Fibroblast of the conjunctiva (primary cell): ENCODE measurements around the gene CHD9.
"Not testable (repeated sequence)": the region's sequence is repeated elsewhere in the genome, so short reads cannot be mapped to it uniquely, and the experiment has no call there.

ENCODE experiments used
- DNase-seq: peaks from one replicate; pipeline ENCODE4 v3.0.0-alpha.2; 2010; ENCODE audit warnings: low read depth

The CHD9 gene, protein sequence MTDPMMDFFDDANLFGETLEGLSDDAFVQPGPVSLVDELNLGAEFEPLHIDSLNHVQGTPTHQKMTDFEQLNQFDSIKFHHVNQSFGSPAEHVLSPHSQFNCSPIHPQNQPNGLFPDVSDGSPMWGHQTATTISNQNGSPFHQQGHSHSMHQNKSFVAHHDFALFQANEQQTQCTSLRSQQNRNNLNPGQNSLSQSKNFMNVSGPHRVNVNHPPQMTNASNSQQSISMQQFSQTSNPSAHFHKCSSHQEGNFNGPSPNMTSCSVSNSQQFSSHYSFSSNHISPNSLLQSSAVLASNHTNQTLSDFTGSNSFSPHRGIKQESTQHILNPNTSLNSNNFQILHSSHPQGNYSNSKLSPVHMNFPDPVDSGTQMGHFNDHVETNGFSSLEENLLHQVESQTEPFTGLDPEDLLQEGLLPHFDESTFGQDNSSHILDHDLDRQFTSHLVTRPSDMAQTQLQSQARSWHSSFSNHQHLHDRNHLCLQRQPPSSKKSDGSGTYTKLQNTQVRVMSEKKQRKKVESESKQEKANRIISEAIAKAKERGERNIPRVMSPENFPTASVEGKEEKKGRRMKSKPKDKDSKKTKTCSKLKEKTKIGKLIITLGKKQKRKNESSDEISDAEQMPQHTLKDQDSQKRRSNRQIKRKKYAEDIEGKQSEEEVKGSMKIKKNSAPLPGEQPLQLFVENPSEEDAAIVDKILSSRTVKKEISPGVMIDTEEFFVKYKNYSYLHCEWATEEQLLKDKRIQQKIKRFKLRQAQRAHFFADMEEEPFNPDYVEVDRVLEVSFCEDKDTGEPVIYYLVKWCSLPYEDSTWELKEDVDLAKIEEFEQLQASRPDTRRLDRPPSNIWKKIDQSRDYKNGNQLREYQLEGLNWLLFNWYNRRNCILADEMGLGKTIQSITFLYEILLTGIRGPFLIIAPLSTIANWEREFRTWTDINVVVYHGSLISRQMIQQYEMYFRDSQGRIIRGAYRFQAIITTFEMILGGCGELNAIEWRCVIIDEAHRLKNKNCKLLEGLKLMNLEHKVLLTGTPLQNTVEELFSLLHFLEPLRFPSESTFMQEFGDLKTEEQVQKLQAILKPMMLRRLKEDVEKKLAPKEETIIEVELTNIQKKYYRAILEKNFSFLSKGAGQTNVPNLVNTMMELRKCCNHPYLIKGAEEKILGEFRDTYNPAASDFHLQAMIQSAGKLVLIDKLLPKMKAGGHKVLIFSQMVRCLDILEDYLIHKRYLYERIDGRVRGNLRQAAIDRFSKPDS (N-terminal part only)

DNA sequence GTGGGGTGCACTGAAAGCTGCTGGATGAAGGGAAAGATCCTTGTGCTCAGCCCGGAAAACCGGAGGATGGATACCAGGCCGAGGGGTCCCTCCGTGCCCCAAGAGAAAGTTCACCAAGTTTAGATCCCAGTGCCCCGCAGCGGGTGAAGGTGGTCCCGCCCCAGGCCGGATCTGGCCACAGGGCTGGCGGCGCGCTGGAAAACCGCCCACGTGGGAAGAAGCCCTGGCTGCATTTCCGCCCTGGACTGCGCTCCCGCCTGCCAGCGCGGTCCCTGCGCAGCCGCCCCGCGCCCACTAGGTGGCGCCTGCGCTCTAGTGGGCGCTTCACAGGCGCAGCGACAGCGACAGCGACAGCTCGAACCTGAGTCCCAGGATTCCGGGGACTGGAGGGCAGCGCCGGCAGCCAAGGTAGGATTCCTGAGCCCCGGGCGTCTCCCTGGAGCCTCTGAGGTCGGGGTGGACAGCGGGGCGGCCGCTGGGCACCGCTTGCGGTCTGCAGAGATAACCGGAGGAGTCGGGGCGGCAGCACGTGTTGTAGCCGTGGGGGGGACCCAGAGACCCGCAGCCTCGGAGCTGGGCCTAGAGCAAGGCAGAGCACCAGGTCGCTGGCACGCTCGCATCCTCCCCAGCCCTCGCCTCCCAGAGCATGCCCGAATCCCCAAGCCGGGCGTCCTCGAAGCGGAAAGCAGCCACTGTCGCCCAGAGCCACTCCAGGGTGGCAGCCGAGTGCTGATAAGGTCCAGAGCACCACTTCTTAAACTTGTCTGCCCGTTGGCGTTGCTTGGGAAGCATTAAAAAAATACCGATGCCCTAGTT is at the start of gene CHD9:
Gene CHD9 (plus strand): TSS at position 322 of the 816 bp plus-strand sequence. CDS start 101,099 bp downstream, outside the sequence.
- peak; percentile 78 for DNase-seq

DNA sequence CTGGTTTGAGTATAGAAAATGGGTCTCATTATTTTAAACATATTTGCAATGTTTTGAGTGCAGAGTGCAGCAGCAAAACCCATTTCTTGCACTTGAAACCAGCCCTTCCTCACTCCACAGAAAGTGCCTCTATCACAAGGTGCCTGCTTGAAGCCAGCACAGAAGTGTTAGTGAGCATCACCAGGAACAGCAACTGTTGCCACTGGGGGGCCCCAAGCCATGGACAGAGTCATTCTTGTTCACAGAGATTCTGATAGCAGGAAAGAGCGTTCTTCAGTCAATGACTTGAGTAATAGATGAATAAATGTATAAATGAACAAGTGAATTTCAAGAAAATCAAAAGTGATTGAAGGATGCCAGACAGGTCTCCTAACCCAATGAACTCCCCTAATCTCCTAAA is 47.7 kb upstream of the CHD9 start:
- no peak for DNase-seq

DNA sequence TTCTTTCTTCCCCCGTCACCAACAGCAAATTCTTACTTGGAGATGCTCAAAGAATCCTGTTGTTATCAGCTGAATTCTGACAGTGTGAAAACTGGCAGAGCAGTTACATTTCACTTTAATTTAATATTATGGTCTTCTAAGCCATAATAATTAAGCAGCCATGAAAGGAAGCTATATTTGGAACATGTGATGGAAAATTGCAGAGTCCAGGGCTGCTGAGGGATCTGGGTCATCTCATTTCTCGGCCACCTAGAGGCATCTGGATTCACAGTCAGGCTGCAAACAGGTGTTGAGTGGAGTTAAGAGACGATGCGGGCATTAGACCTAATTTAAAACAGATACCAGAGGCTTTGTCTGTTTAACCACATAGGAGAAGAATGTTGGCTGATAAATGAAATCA is 40.5 kb upstream of the CHD9 start:
- DNase-seq: no peak

DNA sequence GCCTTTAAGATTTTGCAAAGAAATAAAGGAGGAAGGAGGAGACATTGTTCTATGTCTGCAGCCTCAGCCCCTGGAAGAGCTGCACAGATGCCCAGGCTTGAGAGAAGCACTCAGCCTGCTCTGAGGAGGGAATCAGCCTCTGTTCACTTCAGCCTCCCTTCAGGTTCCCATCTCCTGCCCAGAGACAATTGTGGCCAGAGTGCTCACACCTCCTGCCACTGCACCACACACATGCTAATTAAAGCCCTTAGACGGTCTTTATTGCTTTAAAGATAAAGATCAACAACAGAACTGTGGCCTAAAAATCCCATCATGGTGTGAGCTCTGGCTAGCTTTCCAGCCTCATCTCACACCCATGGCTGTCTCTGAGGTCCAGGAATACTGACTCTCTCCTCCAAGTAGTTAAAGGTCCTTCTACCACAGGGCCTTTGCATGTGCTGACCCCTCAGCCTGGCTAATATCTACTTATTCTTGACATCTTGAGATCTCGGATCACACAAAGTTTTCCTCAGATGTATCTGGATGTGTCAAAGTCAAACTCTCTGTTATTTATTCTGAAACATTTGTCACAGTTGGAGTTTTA is 35.9 kb upstream of the CHD9 start:
- no peak for DNase-seq

DNA sequence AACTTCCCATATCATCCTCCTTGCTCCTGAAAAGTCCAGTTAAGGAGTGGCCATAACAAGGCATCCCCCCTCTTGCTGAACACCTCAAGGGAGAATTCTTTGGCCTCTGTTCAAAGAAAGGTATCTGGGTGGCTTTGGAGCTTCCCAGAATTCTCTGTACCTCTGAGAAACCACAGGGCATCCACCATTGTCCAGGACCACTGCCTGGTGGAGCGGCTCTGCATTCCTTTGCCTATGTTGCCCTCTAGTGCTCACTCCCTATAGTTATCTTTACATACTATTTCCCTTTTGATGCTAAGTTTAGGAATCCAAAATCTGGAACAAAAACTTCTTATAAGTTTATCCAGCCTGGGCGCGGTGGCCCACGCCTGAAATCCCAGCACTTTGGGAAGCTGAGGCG is 32.4 kb upstream of the CHD9 start:
- DNase-seq: peak; percentile 34

DNA sequence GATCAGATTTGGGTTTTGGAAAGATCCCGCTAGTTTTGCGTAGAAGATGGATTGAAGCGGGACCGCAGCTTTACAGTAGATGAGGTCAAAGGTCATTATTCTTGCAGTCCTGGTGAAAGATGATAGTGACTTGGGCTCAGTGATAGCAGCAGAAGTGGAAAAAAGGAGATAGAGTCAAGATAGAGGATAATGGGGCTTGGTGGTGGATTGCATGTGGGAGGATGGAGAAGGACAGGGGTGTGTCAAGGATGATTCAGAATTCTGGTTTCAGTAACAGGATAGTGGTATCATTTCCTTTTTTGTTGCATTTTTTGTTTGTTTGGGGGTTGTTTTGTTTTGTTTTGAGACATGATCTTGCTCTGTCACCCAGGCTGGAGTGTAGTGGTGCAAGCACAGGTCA is 30.7 kb upstream of the CHD9 start:
- no peak for DNase-seq

DNA sequence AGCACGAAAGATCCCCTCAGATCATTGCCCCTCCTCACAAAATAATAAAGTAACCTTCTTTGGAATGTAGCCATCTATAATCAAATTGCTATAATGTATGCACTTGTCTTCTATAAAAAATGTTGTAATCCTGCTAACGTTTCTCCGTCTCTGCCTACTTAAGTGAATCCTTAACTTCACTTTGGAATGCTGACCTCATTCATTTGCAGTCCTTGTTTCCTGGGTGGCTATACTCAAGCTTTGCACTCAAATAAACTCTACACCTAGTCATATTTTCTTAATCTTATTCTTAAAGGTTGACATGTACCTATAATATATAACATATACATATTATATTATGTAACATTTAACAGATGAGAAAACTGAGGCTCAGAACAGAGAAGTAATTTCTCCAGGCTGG is 24.8 kb upstream of the CHD9 start:
- DNase-seq: no peak

DNA sequence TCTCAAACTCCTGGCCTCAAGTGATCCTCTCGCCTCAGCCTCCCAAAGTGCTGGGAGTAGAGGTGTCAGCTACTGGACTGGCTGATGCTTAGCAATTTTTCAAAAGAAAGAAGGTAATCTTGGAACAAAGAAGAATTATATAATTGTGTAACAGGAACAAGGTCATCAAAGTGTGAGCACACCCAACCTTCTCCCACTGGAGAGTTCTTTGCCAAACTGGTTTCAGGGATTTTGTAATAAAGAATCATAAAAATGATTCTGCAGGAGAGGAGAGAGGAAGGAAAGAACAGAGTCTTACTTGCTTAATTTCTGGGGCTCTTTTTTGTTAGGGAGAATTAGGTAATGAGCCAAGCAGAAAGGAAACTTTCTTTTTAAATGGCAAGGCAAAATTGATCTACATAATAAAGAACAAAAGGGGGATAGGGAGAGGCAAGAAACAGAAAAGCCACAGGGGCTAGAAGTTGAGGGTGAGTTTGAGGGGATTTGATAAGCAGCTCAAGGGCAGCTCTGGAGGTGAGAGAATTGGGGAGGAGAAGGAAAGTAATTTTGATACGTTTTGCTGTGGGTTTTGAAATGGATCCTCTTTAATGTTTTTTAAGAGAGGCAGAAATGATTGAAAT is 23.4 kb upstream of the CHD9 start:
- no peak for DNase-seq

DNA sequence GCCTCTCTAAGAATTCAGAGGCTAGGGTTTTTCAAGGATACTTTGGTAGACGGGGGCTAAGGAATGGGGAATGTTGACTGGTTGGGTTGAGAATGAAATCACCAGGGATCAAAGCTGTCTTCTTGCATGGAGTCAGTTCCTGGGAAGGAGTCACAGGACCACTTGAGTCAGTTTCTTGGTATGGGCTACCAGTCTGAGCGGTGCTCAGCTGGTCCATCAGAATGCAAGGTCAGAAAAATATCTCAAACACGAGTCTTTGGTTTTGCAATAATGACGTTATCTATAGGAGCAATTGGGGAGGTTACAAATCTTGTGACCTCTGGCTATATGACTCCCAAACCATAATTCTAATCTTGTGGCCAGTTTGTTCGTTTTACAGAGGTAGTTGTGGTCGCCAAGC is 20.5 kb upstream of the CHD9 start:
- DNase-seq: no peak

DNA sequence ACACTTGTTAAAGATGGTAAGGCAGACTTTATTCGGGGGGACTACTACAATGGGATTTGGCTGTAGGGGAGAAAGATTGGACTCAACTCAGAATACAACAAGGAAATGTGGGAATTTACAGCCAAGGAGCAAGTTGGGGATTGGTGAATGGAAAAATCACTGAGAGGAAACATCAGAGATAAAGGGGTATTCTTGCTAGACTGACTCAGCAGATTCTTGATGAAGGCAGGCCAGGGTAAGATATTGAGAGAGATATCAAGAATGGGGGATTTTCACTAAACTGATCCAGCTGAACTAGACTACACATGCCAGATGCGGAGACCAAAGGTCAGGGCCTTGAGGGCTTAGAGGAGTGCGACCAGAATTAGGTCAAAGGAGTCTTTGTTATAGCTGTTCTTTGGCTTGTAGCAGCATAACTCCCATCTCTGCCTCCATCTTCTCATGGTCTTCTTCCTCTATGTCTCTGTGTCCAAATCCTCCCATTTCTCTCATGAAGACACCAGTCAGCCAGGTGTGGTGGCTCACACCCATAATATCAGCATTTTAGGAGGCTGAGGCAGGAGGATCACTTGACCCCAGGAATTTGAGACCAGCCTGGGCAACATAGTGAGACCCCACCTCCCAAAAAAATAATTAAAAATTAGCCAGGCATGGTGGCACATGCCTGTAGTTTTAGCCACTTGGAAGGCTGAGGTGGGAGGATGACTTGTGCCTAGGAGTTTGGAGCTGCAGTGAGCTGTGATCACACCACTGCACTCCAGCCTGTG is 19.4 kb upstream of the CHD9 start:
- no peak for DNase-seq

DNA sequence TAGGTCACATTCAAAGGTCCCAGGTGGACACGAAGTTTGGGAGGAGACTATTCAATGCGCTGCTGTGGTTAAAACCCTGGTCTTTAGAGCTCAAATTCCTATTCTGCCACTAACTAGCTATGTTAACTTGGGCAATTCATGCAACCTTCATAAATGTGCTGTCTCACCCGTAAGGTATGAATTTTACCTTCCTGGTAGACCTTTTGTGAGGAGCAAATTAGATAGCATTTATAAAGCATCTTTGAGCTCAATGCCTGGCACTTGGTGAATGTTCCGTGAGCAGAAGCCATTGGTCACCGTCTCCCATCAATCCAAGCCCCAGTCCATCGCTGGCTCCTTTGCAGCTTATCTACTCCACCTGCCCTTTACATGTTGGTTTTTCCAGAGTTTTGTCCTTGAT is 18.7 kb upstream of the CHD9 start:
- DNase-seq: no peak

DNA sequence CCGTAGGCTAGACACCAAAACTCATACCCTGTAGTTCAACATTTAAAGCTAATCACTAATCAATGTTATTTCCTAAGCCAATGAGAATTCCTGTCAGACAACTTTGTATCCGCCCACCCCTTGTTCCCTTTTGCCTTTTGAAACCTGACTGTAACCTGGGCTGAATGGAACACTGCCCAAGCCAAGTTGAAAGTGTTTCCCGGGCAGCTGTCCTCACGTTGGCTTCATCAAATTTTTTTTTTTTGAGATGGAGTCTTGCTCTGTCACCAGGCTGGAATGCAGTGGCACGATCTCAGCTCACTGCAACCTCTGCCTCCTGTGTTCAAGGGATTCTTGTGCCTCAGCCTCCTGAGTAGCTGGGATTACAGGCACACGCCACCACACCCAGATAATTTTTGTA is 18.1 kb upstream of the CHD9 start:
- not testable (repeated sequence) for DNase-seq

DNA sequence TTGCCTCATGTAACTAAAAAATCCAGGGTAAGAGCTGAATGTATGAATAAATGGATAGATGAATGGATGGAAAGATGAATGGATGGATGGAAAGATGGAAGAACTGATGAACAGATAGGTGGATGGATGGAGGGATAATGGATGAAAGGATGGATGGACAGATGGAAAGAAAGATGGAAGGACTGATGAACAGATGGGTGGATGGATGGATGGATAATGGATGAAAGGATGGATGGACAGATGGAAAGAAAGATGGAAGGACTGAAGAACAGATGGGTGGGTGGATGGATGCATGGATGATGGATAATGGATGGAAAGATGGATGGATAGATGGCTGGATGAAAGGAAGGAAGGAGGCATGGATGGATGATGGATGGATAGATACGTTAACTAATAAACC is 14.0 kb upstream of the CHD9 start:
- DNase-seq: no peak

DNA sequence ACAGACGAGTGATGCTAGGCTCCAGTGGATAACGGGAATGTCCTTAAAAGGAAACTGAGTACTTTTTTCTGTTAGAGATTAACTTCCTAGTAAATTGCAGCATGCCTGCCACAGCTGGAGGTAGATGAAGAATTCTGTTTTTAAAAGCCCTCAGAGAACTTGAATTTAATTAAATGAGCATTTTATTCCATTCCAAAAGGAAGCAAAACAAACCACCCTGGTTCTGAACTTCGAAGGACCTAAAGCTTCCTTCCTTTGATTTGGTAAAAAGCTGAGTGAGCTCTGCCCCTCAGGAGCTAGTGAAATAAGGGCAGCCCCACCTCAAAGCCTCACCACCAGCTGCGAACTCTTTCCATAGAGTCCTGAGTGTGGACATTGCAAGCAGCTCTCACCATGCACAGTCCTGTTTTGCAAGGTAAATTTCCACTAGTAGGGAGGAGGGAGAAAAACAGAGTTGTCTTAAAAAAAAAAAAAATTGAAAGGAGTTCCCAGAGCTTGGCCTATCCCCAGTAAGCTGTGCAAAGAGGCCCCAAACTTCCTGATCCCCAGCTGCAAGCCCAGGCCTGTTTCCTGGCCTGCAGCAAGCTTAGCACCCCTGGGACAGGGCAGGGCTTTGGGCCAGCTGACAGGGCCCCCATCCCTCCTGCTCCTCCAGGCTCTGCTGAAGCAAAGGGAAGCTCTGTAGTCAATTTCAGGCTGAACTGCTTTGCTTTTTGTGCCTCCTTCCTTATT is 13.3 kb upstream of the CHD9 start:
- peak; percentile 77 for DNase-seq

DNA sequence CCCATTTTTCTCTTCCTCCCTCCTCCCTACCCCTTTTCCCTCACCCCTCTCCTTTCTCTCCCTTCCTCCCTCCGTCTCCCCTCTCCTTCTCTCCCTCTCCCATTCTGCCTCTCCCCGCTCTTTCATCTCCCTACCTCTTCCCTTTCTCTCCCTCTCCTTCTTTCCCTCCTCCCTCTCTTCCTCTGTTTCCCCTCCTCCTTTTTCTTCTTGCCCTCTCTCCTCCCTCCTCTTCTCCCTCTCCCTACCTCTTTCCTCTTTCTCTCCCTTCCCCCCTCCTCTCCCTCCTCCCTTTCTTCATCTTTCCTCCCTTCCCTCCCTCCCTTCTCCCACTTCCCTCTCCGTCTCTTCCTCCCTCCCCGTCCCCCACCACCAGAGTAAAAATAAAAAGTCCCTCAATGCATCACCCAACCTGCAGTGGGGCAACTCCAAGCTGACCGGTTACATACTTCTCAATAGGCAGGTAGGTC is 12.5 kb upstream of the CHD9 start:
- DNase-seq: no peak

DNA sequence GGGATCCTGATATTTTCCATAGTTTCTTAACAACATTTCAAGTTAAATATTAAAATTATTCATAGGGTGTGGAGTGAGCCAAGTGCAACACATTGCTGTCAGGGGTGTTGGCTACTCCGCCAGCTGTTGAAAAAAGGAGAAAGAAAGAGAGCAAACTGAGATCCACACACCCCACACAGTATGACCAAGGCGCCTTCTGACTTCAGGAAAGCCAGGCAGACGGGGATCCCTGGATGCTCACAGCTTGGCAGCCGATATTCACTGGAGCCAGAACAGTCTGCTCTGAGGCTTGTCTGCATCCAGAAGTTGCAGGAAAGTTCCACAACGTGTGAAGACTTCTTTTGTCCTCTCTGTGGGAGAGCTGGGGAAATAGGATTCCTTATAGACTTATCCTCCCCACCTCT is 11.4 kb upstream of the CHD9 start:
- DNase-seq: no peak

DNA sequence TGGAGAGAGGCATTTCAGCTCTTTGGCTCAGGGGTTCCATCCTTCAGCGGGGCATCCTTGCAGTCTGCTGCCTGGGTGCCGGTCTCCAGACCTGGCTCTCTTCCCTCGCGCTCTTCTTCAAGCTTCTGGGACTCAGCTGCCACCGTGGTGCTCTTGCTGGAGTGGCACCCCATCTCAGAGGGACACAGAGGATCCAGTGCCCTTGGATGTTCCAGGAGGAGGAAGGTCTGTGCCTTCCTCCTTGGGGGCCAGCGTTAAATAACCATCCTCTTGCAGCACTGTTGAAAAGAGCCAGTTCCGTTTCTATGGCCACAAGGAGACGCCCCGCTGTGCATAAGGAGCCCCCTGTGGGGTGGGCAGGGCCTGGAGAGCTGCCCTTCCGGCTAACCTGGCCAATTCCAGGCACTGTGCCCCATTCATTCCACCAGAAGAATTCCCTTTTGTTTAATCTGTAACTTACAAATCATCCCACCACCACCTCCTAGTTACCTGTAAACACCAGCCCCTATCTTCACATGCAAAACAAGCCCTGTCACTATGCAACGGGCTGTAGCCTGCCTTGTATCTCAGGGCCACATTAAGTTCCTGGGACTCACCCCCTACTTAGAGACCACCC is 10.7 kb upstream of the CHD9 start:
- DNase-seq: no peak

DNA sequence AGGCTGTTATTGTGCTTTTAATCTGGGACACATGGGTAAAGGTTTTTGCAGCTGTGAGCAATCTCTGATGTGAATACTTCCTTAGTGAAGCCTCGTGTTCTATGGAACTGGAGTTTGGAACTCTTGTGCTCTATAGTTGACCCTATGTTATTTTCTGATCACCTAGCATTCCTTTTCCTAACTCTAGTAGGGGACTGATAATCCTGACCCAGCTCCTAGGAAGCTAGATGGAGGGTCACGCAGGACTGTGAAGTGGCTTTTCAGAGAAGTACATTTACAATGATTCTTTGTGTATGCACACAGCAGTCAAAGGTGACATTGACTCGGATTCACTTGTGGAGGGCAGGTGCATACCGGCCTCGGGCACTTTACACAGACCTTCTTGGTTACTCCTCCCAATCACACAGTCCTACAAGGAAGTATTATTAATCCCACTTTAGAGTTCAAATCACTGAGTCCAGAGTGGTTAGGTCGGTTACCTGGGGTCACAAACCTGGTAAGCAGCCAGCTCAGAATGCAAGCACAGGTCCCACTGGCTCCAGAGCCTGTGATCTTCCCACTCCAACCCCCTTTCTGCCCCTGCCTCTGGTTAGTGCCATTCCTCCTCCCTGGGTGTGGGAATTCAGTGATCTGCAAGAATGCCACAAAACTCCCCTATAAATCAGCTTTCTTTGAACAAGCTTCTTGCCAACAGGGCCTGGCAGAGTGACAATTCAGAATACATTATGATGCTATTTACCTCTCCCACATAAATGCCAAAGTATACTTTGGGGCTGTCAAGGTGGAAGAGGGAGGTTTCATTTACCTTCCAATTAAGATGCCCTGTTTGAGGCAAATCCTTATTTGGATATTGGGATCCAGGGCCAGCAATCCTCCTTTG is 9.2 kb upstream of the CHD9 start:
- DNase-seq: no peak
